HG02623 (cell line): Measurements from ENCODE around the gene TTC5.
"Not testable (repeated sequence)": the region's sequence is repeated elsewhere in the genome, so short reads cannot be mapped to it uniquely, and the experiment has no call there.

ENCODE experiments used
- ATAC-seq: cut with Tn5 transposase; IDR thresholded peaks from one replicate; pipeline ENCODE4 v1.9.1; 2021; ENCODE audit warnings: moderate library complexity; ENCODE audit not compliant: unreplicated experiment

TTC5 gene

GRCh38 chr14:20305265-20306078, at the start of gene TTC5:
Gene TTC5, minus strand, starts transcription at chr14:20305951. Its CDS starts 14 bp downstream, at chr14:20305937.
- ATAC-seq = peak; percentile 97

GRCh38 chr14:20350860-20351259, 45.1 kb upstream of the TTC5 start:
- no peak for ATAC-seq

- ATAC-seq = no peak
Measured at GRCh38 chr14:20350282-20350681, 44.5 kb upstream of the TTC5 start.

- ATAC-seq = no peak
Measured at GRCh38 chr14:20347747-20348146, 42.0 kb upstream of the TTC5 start.

GRCh38 chr14:20346713-20347112, 41.0 kb upstream of the TTC5 start:
- ATAC-seq = no peak

- ATAC-seq = no peak
Measured at GRCh38 chr14:20345366-20345765, 39.6 kb upstream of the TTC5 start.

GRCh38 chr14:20343862-20344220, 38.1 kb upstream of the TTC5 start:
- no peak for ATAC-seq

GRCh38 chr14:20343092-20343861, 37.5 kb upstream of the TTC5 start, which contains the start of gene PARP2:
Gene PARP2, plus strand, starts transcription at chr14:20343635. Its CDS starts 7 bp downstream, at chr14:20343642.
- peak; percentile 90 for ATAC-seq

- no peak for ATAC-seq
Measured at GRCh38 chr14:20341646-20342045, 35.9 kb upstream of the TTC5 start.

- ATAC-seq = not testable (repeated sequence)
Measured at GRCh38 chr14:20341032-20341431, 35.3 kb upstream of the TTC5 start.

- ATAC-seq = no peak
Measured at GRCh38 chr14:20334017-20334416, 28.3 kb upstream of the TTC5 start.

- no peak for ATAC-seq
Measured at GRCh38 chr14:20333494-20333841, 27.7 kb upstream of the TTC5 start.

- ATAC-seq = peak; percentile 99
Measured at GRCh38 chr14:20332788-20333493, 27.2 kb upstream of the TTC5 start, which contains the start of gene CCNB1IP1. Gene CCNB1IP1, minus strand, starts transcription at chr14:20333279. Its CDS starts 16,756 bp downstream, at chr14:20316523.

- no peak for ATAC-seq
Measured at GRCh38 chr14:20332431-20332787, 26.7 kb upstream of the TTC5 start.

- ATAC-seq = no peak
Measured at GRCh38 chr14:20331053-20331613, 25.4 kb upstream of the TTC5 start.

GRCh38 chr14:20329355-20329754, 23.6 kb upstream of the TTC5 start:
- no peak for ATAC-seq

GRCh38 chr14:20328705-20329104, 23.0 kb upstream of the TTC5 start:
- ATAC-seq = no peak

GRCh38 chr14:20327005-20327869, 21.5 kb upstream of the TTC5 start:
- no peak for ATAC-seq

GRCh38 chr14:20317720-20318119, 12.0 kb upstream of the TTC5 start:
- ATAC-seq = no peak

GRCh38 chr14:20314026-20314425, 8.3 kb upstream of the TTC5 start:
- no peak for ATAC-seq
